ENCODE measurements around the gene HRAS.

Gene HRAS

GRCh38 chr11:554428-555226, 19.3 kb upstream of the HRAS start:
- DNase-seq (ENCODE audit: low read depth in 3 of 3), result peak in 2 of 3 donors; percentile 45 to 73

DNA sequence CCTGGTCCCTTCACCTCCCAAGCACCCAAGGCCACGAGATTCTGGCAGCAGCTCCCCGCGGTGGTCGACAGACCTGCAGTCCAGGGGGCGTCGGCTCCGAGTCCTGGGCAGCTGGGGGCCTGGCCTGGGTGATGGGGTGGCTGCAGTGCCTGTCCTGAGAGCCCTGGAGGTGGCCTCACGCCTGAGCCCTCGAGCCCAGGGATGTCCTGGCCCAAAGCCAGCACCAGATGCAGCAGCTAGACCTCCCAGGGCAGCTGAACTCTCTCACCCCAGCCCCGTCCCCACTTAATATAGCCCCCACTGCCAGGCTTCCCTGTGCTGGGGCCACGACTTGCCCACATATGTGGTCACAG, 18.6 kb upstream of the HRAS start:
- no peak for DNase-seq (ENCODE audit: low read depth in 3 of 3)

DNA sequence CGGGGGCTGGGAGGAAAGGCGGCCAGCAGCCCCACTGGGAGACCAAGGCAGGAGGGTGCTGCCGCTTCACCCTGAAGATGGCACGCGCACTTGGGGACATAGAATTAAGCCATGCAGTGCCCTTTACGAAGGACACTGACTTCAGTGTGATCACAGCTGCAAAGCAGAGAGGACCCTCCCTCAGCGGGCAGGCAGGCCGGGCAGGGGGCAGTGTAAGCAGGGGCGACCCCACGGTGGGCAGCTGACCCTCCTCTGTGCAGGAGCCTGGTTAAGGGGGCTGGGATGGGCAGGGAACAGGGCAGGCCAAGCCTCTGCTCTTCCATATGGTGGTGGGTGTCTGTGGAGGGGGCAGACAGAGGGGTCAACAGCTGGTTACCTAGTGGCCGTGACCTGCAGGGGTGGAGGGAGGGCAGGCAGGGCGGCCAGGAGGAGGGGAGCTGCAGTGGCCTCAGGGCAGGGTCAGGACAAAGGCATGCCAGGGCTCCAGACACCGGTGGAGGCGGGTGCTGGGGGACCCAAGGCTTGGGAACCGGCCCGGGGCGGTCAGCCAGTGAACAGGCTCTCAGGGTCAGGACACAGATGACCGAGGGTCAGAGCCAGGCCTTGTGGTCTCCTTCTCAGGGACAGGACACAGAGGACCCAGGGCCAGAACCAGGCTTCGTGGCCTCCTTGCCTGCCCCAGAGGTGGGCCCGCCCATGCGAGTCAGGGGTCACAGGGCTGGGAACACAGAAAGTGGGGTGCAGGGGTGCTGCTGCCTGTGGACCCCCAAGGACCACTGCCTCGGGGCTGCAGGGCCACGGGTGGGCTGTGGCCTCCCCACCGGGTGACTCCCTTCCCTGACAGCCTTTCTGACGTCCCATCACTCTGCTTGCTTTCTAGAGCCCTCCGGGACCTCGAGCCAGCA, 18.0 kb upstream of the HRAS start:
- no peak for DNase-seq (ENCODE audit: low read depth in 3 of 3)

DNA sequence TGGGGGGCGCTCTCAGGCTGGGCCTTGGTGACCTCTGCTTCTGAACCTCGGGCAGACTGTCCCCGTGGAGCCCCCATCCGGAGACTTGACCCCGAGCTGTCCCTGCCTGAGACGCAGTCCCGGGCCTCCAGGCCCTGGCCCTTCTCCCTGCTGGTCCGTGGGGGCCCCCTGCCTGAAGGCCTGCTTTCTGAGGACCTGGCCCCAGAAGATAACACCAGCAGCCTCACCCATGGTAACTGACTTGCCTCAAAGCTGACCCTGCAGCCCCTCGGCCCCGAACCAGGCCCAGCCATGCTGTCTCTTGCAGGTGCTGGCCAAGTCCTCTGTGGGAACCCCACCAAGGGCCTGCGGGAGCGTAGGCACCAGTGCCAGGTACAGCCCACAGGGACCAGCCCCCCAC, 16.2 kb upstream of the HRAS start:
- no peak for DNase-seq (ENCODE audit: low read depth in 3 of 3)

GRCh38 chr11:551131-551530, 15.8 kb upstream of the HRAS start:
- no peak for DNase-seq (ENCODE audit: low read depth in 3 of 3)

GRCh38 chr11:550746-551085, 15.3 kb upstream of the HRAS start:
- DNase-seq (ENCODE audit: low read depth in 3 of 3), result no peak

- no peak for DNase-seq (ENCODE audit: low read depth in 3 of 3)
These were observed 14.8 kb upstream of the HRAS start for GRCh38 chr11:550021-550745.

- no peak for DNase-seq (ENCODE audit: low read depth in 3 of 3)
These were observed 13.6 kb upstream of the HRAS start for GRCh38 chr11:548700-549603.

GRCh38 chr11:545171-545570, 9.8 kb upstream of the HRAS start:
- DNase-seq (ENCODE audit: low read depth in 3 of 3), result no peak

DNA sequence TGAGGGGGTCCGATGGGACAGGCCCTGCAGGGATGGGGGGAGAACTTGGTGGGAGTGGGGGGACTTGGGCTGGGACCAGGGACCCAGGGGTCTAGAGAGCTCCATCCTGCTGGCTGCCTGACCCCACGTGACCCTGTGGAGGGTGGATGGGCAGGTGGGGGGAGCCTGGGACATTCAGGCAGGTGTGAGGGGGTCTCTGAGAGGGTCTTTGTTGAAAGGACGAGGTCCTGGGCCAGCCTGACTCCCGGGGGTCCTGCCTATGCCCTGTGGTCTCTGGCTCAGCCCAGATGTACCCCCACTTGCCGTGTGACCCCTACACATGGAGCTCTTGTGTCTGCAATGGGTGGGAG, 9.4 kb upstream of the HRAS start:
- DNase-seq (ENCODE audit: low read depth in 3 of 3), result no peak

GRCh38 chr11:541433-541885, 6.1 kb upstream of the HRAS start:
- no peak for DNase-seq (ENCODE audit: low read depth in 3 of 3)

GRCh38 chr11:540583-541432, 5.4 kb upstream of the HRAS start:
- DNase-seq (ENCODE audit: low read depth in 3 of 3), result no peak

- no peak for DNase-seq (ENCODE audit: low read depth in 3 of 3)
These were observed 4.7 kb upstream of the HRAS start for GRCh38 chr11:539971-540481.

DNA sequence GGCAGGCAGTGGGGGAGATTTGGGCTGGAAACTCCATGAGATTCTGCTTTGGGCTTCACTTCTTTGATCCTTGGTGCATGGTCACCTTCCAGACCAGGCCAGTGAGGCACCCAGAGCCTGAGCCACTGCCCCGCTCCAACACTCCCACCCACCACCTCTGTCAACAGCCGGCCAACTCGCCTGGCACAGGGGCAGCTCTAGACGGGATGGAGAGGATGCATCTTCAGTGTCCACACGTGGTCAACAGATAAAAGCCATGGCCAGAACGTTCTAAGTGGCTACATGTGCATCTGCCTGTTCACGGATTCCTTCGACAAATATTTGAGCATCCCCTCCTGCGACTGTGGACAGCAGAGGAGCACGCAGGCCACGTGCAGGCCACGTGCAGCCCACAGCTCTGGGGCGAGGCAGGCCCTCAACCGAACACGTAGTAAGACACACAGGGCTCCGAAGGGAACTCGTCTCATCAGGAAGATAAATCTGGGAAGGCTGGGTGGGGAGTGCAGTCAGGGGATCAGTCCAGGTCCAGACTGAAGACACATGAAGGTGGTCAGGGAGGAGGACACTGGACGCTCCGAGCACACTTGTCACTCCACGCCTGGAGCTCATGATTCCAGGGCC, 3.2 kb upstream of the HRAS start:
- no peak for DNase-seq (ENCODE audit: low read depth in 3 of 3)

- DNase-seq (ENCODE audit: low read depth in 3 of 3), result no peak
These were observed 2.5 kb upstream of the HRAS start for GRCh38 chr11:537622-538430.

DNA sequence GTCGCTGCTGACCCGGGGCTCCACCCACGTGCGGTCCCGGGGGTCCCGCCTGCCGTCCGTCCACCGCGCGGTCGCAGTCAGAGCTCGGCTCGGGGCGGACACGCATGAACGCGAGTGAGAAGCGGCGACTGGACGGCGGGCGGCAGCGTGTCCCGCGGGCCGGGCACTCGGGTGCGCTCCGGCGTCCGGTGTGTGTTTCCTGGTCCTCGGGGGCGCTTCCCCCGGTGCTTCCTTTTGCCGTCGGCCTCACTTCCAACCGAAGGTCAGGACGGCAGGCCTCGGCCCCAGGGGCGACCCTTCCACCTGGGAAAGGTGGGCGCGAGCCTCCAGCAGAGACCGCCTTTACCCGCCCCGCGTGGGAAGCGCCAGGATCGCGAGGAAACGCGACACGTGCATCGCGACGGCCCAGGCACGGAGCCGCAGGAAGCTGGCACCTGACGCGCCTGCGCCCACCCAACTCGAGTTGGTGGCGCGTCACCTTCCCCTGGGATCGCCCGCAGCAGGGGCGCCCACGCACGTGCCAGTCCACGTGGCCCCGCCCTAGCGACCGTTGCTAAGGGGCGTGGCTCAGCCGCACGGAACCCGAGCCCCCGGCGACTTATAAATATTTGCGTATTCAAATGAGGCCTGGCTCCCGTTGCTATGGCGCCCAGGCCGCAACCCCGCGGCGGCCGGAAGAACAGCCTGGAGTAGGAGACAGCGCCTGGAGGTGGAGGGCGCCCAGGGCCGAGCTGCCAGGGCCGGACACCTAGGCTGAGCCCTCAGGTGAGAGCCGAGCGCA, 1.7 kb upstream of the HRAS start, which contains the start of gene LRRC56:
LRRC56 (plus strand) TSS at position 687 of the 781 bp plus-strand sequence. CDS start 3,158 bp downstream, outside the sequence.
- DNase-seq (ENCODE audit: low read depth in 3 of 3), result peak; percentile 81 to 84 (median 83)

DNA sequence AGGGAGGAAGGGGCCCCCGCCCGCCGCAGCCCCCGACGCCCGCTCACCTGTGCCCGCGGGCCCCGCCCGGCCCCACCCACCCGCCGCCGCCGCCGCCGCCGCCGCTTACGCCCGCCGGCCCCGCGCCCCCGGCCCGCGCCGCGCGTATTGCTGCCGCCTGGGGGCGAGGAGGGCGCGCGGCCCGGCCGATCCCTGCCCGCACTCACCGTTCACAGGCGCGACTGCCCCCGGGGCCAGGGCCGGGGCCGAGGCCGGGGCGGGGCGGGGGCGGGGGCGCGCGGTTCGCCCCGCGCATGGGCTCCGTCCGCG, 212 bp downstream of the HRAS start:
- no peak for DNase-seq (ENCODE audit: low read depth in 3 of 3)

Measured in stimulated activated CD4-positive, alpha-beta T cell treated with anti-CD3 and anti-CD28 coated beads, TNF-alpha, amount 100 ng/mL, for 48 hours (primary cell).